HepG2 (cell line): ENCODE results near the gene DENND10. TPM values are rescaled to one million over a fixed set of nuclear protein-coding genes. Genes with fewer than 3 reads are reported as not detected.

ENCODE experiments used
- AGO2 ChIP-seq: fragments of 200-400 bp; formaldehyde crosslinking; optimal IDR thresholded peaks from 2 replicates; pipeline ENCODE3; 2017; ENCODE audit warnings: mild to moderate bottlenecking, low read depth, low read length, moderate library complexity
- ATRX ChIP-seq: sonication (generic); formaldehyde crosslinking; IDR thresholded peaks from 2 replicates; pipeline ENCODE4 v1.4.0; 2020; ENCODE audit warnings: missing genetic modification reagents, borderline replicate concordance
- CAMTA2 ChIP-seq: sonication (generic); formaldehyde crosslinking; IDR thresholded peaks from 2 replicates; pipeline ENCODE4 v1.4.0; 2020; ENCODE audit warnings: mild to moderate bottlenecking, missing genetic modification reagents, borderline replicate concordance
- DNMT1 ChIP-seq: sonication (generic); formaldehyde crosslinking; IDR thresholded peaks from 2 replicates; pipeline ENCODE4 v1.5.1; 2020; ENCODE audit warnings: mild to moderate bottlenecking, missing genetic modification reagents
- HNF4A ChIP-seq: sonication (generic); formaldehyde crosslinking; IDR thresholded peaks from 2 replicates; pipeline ENCODE4 v1.4.0; 2020; ENCODE audit warnings: missing genetic modification reagents
- KDM5A ChIP-seq: fragments of 200-600 bp; sonication (generic); IDR thresholded peaks from 2 replicates; pipeline ENCODE4 v1.7.0; 2018; ENCODE audit warnings: antibody characterized with exemption, mild to moderate bottlenecking, low read length, borderline replicate concordance
- MYC ChIP-seq: sonication (generic); formaldehyde crosslinking; IDR thresholded peaks from 2 replicates; pipeline ENCODE4 v1.9.0; 2021; ENCODE audit warnings: missing genetic modification reagents, borderline replicate concordance
- NAIF1 ChIP-seq: sonication (generic); formaldehyde crosslinking; IDR thresholded peaks from 2 replicates; pipeline ENCODE4 v1.5.0; 2020; ENCODE audit warnings: mild to moderate bottlenecking, missing genetic modification reagents, borderline replicate concordance
- SMARCE1 ChIP-seq: fragments of 450-650 bp; IDR thresholded peaks from 2 replicates; pipeline ENCODE4 v1.6.1; 2017; ENCODE audit warnings: borderline replicate concordance
- ZNF225 ChIP-seq: sonication (generic); formaldehyde crosslinking; IDR thresholded peaks from 2 replicates; pipeline ENCODE4 v1.4.0; 2020; ENCODE audit warnings: mild to moderate bottlenecking, missing genetic modification reagents
- ZZZ3 ChIP-seq: sonication (generic); formaldehyde crosslinking; IDR thresholded peaks from 2 replicates; pipeline ENCODE4 v1.4.0; 2020; ENCODE audit warnings: missing genetic modification reagents, mild to moderate bottlenecking, borderline replicate concordance
- polyA plus RNA-seq, 8 experiments: library from polyadenylated mRNA; depleted of rRNA in 3 of 8; stranded (reverse) in 7 of 8; unstranded in 1 of 8; fragments of >200 nt; fragmentation: Illumina TruSeq in 4 of 8; extraction: Trizol in 4 of 8; gene quantifications; 2 replicates each; pipeline versions ENCODE4 v1.2.1 to v1.2.3, GENCODE V29; 2011 to 2016; ENCODE audit warnings: low read depth in 4 of 8, missing spikeins in 1 of 8, mixed read lengths in 1 of 8; ENCODE audit not compliant: insufficient read depth in 1 of 8
- total RNA-seq, 5 experiments: library from RNA; depleted of rRNA; stranded (reverse); fragments of >200 nt; fragmentation: Illumina TruSeq; extraction: Trizol; gene quantifications; 2 replicates each; pipeline ENCODE4 v1.2.3, GENCODE V29; 2016; ENCODE audit warnings: low read depth in 1 of 5
- TF ChIP-seq, protein P1 (sequence below): sonication (generic); formaldehyde crosslinking; IDR thresholded peaks from 2 replicates; pipeline ENCODE4 v1.4.0; 2020; ENCODE audit warnings: missing genetic modification reagents, borderline replicate concordance
- TF ChIP-seq, protein P2 (sequence below): sonication (generic); formaldehyde crosslinking; IDR thresholded peaks from 2 replicates; pipeline ENCODE4 v1.5.1; 2020; ENCODE audit warnings: missing genetic modification reagents, mild to moderate bottlenecking, borderline replicate concordance
- TF ChIP-seq, protein P3 (sequence below): IDR thresholded peaks from 2 replicates; pipeline ENCODE4 v1.6.1; 2016
- TF ChIP-seq, protein P4 (sequence below): sonication (generic); formaldehyde crosslinking; IDR thresholded peaks from 2 replicates; pipeline ENCODE4 v1.9.0; 2021; ENCODE audit warnings: missing genetic modification reagents, borderline replicate concordance
- TF ChIP-seq, protein P5 (sequence below): sonication (generic); formaldehyde crosslinking; IDR thresholded peaks from 2 replicates; pipeline ENCODE4 v1.5.0; 2020; ENCODE audit warnings: mild to moderate bottlenecking, missing genetic modification reagents, moderate library complexity
- TF ChIP-seq, protein P6 (sequence below): sonication (generic); formaldehyde crosslinking; IDR thresholded peaks from 2 replicates; pipeline ENCODE4 v1.5.1; 2020; ENCODE audit warnings: missing genetic modification reagents, mild to moderate bottlenecking, borderline replicate concordance

DENND10 gene
- total and polyA plus RNA-seq, 2 of the 13 experiments (the other 11 are each of a cell fraction or from before 2014, with no cell fraction given) = 43.7 to 78.8 TPM

DNA sequence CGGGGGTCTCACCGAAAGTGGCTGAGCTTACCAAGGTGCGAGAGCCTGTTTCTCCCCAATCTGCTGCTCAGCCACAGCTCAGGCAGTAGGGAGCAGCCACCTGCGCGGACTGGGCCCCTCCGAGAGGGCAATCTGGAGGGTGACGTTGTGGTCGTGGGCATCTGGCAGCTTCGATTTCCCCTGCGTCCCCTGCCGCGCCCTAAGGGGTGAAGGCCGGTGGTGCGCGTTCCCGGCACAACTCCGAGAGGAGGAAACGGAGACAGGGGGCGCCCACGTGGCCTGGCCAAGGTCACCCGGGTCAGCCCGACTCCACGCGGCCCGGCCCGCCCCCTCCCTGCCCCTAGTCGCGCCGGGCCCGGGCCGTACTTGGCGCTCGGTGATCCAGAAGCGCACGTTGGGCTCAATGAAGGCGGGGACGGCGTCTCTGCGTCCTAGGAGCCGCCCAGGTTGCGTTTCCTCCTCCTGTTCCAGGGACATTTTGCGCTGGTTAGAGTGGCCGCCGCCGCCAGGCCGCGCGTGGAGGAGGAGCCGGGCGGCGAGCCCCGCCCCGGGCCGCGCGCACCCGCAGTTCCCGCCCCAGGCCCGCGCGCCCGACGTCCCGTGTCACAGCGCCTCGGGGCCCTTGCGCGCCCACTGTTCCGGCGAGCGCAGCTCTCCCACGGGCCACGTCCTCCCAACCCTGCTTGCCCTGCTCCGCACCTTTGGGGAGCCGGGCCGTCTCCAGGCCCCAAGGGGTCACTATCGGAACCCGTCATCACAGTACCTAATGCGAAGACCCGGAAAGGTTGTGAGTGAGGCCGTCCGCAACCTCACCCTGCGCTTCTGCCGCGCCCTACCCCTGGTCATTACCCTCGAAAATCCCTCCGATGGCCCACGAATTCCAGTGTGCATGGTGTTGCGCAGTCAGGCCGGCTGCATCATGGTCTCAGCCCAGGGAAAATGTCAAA, 61.5 kb downstream of the DENND10 start, which contains the start of gene SFXN4 (continued):
- TF ChIP-seq, protein P1, sequence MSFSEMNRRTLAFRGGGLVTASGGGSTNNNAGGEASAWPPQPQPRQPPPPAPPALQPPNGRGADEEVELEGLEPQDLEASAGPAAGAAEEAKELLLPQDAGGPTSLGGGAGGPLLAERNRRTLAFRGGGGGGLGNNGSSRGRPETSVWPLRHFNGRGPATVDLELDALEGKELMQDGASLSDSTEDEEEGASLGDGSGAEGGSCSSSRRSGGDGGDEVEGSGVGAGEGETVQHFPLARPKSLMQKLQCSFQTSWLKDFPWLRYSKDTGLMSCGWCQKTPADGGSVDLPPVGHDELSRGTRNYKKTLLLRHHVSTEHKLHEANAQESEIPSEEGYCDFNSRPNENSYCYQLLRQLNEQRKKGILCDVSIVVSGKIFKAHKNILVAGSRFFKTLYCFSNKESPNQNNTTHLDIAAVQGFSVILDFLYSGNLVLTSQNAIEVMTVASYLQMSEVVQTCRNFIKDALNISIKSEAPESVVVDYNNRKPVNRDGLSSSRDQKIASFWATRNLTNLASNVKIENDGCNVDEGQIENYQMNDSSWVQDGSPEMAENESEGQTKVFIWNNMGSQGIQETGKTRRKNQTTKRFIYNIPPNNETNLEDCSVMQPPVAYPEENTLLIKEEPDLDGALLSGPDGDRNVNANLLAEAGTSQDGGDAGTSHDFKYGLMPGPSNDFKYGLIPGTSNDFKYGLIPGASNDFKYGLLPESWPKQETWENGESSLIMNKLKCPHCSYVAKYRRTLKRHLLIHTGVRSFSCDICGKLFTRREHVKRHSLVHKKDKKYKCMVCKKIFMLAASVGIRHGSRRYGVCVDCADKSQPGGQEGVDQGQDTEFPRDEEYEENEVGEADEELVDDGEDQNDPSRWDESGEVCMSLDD (CRISPR knock-in tag) = peak; percentile 30; the same call in 1 of the 2 replicates
- peak; percentile 49; the same call in 1 of the 2 replicates for TF ChIP-seq KDM5A
- TF ChIP-seq, protein P2, sequence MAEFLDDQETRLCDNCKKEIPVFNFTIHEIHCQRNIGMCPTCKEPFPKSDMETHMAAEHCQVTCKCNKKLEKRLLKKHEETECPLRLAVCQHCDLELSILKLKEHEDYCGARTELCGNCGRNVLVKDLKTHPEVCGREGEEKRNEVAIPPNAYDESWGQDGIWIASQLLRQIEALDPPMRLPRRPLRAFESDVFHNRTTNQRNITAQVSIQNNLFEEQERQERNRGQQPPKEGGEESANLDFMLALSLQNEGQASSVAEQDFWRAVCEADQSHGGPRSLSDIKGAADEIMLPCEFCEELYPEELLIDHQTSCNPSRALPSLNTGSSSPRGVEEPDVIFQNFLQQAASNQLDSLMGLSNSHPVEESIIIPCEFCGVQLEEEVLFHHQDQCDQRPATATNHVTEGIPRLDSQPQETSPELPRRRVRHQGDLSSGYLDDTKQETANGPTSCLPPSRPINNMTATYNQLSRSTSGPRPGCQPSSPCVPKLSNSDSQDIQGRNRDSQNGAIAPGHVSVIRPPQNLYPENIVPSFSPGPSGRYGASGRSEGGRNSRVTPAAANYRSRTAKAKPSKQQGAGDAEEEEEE (CRISPR knock-in tag) = no peak
- TF ChIP-seq MYC (CRISPR knock-in tag) = peak; percentile 100
- peak; percentile 32; the same call in 1 of the 2 replicates for TF ChIP-seq NAIF1
- TF ChIP-seq, protein P3, sequence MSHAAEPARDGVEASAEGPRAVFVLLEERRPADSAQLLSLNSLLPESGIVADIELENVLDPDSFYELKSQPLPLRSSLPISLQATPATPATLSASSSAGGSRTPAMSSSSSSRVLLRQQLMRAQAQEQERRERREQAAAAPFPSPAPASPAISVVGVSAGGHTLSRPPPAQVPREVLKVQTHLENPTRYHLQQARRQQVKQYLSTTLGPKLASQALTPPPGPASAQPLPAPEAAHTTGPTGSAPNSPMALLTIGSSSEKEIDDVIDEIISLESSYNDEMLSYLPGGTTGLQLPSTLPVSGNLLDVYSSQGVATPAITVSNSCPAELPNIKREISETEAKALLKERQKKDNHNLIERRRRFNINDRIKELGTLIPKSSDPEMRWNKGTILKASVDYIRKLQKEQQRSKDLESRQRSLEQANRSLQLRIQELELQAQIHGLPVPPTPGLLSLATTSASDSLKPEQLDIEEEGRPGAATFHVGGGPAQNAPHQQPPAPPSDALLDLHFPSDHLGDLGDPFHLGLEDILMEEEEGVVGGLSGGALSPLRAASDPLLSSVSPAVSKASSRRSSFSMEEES = 0 out of 2 replicates have a peak, but pooled peaks have one; percentile 48
- TF ChIP-seq AGO2 = peak; percentile 81
- TF ChIP-seq DNMT1 (CRISPR knock-in tag) = no peak
- TF ChIP-seq ATRX (CRISPR knock-in tag) = no peak
- TF ChIP-seq, protein P4, sequence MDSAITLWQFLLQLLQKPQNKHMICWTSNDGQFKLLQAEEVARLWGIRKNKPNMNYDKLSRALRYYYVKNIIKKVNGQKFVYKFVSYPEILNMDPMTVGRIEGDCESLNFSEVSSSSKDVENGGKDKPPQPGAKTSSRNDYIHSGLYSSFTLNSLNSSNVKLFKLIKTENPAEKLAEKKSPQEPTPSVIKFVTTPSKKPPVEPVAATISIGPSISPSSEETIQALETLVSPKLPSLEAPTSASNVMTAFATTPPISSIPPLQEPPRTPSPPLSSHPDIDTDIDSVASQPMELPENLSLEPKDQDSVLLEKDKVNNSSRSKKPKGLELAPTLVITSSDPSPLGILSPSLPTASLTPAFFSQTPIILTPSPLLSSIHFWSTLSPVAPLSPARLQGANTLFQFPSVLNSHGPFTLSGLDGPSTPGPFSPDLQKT = no peak
- TF ChIP-seq ZNF225 = peak; percentile 78; the same call in 1 of the 2 replicates
- 0 out of 2 replicates have a peak, but pooled peaks have one; percentile 64 for TF ChIP-seq CAMTA2 (CRISPR knock-in tag)
- TF ChIP-seq SMARCE1 = no peak
- TF ChIP-seq, protein P5, sequence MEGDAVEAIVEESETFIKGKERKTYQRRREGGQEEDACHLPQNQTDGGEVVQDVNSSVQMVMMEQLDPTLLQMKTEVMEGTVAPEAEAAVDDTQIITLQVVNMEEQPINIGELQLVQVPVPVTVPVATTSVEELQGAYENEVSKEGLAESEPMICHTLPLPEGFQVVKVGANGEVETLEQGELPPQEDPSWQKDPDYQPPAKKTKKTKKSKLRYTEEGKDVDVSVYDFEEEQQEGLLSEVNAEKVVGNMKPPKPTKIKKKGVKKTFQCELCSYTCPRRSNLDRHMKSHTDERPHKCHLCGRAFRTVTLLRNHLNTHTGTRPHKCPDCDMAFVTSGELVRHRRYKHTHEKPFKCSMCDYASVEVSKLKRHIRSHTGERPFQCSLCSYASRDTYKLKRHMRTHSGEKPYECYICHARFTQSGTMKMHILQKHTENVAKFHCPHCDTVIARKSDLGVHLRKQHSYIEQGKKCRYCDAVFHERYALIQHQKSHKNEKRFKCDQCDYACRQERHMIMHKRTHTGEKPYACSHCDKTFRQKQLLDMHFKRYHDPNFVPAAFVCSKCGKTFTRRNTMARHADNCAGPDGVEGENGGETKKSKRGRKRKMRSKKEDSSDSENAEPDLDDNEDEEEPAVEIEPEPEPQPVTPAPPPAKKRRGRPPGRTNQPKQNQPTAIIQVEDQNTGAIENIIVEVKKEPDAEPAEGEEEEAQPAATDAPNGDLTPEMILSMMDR (CRISPR knock-in tag) = peak; percentile 64
- no peak for TF ChIP-seq HNF4A (CRISPR knock-in tag)
- TF ChIP-seq, protein P6, sequence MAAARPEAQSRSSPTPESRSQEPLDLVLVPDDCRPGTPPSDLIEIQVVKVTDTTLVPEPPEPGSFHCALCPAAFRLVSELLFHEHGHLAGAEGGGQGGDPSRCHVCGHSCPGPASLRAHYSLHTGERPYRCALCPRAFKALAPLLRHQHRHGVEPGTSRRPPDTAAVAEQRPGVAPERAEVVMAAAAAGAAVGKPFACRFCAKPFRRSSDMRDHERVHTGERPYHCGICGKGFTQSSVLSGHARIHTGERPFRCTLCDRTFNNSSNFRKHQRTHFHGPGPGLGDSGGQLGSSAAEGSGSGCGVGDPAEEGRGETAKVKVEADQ (CRISPR knock-in tag) = 0 out of 2 replicates have a peak, but pooled peaks have one; percentile 45
- no peak for TF ChIP-seq ZZZ3 (CRISPR knock-in tag)
